SU-DHL-6 (cell line): ENCODE data around the gene ADA.

Experiments
- CTCF ChIP-seq: fragments of 200-600 bp; sonication (generic); IDR thresholded peaks from one replicate; pipeline ENCODE4 v1.5.1; 2017; ENCODE audit warnings: antibody characterized with exemption, mild to moderate bottlenecking, low read length, moderate library complexity; ENCODE audit not compliant: insufficient read depth, poor library complexity, severe bottlenecking
- EZH2phosphoT487 ChIP-seq: fragments of 200-600 bp; sonication (generic), shearing (Covaris generic); conservative IDR thresholded peaks from 2 replicates; pipeline ENCODE4 v1.6.1; 2018; ENCODE audit warnings: mild to moderate bottlenecking, antibody characterized with exemption, low read length, moderate library complexity, mixed read lengths

GRCh38 chr20:44648579-44648978, 2.9 kb downstream of the ADA start:
- TF ChIP-seq CTCF (no peak), EZH2phosphoT487 (no peak)
